IPS-11a (cell line): ENCODE measurements around the gene SEMA4C.

Experiments
- H3K4me3 ChIP-seq: one replicate; pipeline ENCODE4 v1.5.1; 2013; ENCODE audit warnings: low read depth, low read length, control low read depth

The SEMA4C gene, protein sequence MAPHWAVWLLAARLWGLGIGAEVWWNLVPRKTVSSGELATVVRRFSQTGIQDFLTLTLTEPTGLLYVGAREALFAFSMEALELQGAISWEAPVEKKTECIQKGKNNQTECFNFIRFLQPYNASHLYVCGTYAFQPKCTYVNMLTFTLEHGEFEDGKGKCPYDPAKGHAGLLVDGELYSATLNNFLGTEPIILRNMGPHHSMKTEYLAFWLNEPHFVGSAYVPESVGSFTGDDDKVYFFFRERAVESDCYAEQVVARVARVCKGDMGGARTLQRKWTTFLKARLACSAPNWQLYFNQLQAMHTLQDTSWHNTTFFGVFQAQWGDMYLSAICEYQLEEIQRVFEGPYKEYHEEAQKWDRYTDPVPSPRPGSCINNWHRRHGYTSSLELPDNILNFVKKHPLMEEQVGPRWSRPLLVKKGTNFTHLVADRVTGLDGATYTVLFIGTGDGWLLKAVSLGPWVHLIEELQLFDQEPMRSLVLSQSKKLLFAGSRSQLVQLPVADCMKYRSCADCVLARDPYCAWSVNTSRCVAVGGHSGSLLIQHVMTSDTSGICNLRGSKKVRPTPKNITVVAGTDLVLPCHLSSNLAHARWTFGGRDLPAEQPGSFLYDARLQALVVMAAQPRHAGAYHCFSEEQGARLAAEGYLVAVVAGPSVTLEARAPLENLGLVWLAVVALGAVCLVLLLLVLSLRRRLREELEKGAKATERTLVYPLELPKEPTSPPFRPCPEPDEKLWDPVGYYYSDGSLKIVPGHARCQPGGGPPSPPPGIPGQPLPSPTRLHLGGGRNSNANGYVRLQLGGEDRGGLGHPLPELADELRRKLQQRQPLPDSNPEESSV

DNA sequence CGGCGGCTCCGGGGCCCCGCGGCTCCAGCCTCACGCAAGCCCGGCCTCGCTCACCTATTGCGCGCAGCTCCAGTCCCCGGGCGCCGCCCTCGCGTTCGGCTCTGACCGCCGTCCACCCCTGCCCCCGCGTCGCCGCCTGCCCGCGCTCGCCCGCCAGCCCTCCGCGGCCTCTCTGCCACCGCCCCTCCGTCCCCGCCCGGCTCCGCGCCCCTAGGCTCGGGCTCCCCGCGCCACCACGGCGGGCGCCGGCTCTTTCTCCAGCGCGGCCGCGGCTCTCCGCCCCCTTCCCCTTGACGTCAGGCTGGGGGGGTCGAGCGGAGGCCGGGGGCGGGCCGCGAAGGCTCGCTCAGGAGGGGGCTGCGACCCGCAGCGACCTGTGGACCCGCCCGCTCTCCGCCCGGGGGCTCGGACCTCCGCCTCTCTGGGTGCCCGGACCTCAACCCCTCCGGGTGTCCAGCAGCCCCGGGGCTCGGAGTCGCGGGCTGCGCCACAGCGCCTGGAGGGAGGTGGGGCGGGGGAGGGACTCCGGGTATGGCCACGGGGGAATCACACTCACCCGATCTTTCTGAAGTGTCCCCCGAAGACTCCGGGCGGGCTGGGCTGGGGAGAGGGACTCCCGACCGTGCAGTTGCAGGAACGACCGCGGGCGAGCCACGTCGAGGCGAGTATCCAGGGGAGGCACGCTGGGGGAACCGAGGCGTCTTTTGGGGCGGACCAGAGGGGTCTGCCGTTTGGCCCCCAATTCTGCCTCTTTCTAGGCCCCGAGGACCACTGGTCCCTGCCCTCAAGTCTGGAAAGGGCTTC, at the start of gene SEMA4C:
Gene SEMA4C (minus strand): TSS at position 259 of the 804 bp plus-strand sequence. CDS start 2,194 bp downstream, outside the sequence.
- H3K4me3 ChIP-seq: peak within 1 kb of the TSS; percentile 74

DNA sequence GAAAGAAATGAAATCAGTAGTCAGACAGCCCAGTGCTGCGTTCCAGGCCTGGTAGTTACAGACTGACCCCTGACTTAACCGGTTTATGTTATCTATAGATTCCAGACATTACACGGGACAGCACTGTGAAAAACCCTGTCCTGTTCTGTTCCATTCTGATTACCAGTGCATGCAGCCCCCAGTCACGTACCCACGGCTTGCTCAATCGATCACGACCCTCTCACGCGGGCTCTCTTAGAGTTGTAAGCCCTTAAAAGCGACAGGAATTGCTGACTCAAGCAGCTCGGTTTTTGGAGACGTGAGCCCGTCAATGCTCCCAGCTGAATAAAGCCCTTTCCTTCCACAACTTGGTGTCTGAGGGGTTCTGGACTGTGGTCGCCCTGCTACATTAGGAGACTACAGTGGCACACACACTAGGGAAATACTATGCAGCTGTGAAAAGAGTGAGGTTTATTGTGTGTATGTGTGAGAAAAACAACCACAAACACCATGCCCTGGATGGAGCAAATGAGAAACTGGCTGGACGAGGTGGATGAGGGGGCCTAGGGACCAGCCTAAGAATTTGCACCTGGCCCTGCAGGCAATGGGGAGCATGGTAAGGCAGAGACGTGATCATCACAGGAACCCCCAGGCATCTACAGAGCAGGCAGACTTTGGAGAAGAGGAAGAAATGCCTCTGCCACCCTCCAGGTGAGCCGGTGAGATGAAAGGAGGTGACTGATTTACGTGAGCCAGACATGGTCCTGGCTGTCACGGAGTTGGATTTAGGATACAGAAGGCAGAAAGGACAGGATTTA, 49.1 kb upstream of the SEMA4C start:
- H3K4me3 ChIP-seq: no peak overlapping the region

DNA sequence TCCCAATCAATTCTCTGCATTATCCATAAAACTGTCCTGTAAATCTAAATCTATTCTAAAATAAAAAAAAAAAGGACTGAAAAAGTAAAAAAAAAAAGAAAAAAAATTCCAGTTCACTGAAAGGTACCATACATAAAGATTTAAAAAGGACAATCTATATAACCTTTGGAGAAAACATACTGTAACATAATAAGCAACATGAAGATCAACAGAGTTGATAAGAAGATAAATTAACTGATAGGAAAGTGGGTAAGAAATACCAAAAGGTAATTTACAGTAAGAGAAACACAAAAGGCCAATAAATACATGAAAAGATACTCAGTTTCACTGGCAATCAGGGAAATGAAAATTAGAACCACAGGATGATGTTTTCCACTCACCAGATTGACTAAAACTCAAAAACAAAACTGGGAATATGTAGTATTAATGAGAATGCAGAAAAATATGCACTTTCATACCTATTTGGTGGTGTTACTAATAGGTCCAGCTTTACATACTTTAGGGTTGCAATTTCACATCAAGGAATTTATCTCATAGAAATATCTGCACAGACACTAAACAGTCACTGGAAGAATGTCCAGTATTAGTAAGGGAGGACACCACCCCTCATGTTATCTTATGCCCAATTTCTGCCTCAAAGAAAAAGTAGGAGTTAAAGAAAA, 48.3 kb upstream of the SEMA4C start:
- no peak overlapping the region for H3K4me3 ChIP-seq

DNA sequence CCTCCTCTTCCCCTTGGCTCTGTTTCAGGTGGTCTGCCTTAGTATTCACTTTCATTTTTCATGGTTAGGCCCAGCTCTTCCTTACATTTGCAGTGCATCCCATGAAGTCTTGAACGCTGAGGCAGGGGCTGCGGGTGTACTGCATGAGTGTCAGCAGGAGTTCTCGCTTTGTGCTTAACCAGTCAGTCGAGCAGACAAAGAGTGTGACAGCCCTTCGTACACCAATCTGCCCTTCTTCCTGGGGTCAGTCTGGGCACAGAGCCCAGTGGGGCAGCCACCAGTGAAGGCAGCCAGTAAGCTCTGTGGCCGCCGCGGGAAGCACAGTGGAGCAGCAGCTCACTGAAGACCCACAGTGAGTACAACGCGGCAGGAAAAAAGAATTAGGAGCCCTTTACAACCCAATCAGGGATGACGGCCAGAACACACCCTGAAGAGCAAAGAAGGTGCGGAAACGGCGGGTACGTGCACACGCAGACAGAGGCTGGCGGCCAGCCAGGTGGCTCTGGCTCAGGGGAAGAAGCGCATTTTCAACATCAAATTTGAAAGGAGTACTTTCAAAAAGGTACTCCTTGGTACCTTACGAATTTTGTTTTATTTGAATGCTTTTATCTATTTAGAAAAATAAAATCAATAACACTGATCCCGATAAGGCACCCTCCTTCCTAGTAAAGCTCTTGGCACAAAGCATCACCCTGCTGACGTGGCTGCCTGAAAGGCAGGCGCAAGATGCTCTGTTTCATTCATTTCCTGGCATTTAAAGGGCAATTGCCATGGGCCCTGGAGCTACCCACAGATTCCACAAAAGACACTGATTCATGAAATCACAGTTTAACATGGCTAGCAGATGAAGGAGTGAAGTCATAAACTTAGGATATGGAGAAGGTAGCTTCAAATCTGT, 47.0 kb upstream of the SEMA4C start:
- no peak overlapping the region for H3K4me3 ChIP-seq

DNA sequence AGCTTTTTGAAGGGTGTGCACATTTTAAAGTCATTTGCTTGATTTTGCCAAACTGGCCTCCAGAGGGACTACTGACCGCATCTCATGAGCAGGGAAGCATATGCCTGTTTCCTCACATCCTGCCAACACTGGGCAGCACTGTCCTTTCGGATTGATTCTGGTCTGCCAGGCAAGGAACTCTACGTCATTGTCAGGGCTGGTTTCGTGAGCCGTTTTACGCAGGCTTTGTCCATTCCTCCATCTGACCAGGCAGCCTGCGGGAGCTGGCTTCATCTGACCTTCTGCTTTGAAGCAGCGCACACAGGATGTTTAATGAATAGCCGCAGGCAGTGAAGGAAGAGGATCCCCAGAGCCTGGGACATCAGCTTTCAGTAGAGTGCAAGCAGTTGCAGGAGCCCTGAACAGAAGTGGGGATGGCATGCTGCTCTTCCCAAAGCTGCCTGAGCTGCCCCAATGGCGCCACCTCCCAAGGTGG, 46.3 kb upstream of the SEMA4C start:
- H3K4me3 ChIP-seq: no peak overlapping the region

DNA sequence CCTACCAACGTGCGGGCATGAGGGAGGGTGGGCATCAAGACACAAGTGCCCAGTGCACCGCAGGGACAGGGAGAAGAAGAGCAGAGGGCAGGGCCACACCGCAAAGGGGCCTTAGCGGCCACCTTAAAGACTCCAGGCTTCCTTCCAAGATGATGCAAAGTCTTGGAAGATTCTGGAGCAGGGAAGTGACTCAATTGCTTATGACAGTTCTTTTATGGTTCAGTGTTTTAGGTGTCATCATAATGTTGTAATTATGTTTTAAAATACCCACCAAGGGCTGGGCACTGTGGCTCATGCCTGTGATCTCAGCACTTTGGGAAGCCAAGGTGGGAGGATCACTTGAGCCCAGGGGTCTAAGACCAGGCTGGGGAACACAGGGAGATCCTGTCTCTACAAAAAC, 44.5 kb upstream of the SEMA4C start:
- H3K4me3 ChIP-seq: no peak overlapping the region

DNA sequence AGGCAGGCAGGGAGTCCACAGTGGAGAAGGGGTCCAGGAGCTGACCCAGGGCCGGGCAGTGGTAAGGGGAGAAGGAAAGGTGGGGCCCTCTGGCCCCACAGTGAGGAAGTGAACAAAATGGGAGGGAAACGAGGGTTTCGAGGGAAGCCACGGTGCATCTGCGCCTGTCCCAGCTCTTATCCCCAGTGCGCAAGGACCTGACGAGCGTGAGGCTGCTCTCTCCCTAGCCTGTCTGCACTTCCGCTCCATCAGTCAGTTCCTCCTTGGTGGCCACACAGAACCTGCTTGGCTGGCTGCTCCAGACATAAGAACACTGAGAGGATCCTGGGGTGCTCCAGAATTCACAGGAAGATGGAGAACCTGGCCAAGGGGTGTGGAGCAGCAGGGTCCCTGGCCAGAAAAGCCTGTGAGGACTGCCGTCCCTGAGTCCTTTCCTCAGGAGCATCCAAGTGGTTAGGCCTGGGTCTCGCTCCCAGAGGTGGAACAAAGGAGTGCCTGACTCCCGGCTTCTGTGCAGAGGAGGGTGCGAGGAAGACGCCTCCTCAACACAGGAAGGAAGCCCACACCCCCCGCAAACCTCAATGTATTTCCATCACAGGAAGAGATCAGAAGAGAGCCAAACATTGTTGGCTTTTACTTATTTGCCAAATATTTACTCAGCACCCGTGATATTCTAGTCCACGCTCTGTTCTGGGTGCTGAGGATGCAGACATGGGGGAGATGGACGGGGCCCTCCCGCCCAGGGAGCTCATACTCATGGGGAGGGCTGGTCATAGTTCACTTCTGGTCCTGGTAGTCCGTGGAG, 43.7 kb upstream of the SEMA4C start:
- no peak overlapping the region for H3K4me3 ChIP-seq

DNA sequence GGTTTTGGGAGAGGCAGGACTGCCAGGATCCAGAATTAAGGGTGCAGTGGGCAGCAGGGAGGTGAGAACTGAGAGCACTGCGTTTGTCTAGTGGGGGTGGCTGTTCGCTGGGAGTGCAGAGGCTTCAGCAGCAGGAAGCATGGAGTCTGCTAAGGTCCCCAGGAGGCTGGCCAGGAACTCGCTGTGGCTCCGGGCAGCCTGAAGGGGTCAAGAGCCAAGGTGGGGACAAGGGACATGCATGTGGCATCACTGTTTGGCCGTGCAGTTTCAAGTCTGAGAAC, 43.2 kb upstream of the SEMA4C start:
- H3K4me3 ChIP-seq: no peak overlapping the region

DNA sequence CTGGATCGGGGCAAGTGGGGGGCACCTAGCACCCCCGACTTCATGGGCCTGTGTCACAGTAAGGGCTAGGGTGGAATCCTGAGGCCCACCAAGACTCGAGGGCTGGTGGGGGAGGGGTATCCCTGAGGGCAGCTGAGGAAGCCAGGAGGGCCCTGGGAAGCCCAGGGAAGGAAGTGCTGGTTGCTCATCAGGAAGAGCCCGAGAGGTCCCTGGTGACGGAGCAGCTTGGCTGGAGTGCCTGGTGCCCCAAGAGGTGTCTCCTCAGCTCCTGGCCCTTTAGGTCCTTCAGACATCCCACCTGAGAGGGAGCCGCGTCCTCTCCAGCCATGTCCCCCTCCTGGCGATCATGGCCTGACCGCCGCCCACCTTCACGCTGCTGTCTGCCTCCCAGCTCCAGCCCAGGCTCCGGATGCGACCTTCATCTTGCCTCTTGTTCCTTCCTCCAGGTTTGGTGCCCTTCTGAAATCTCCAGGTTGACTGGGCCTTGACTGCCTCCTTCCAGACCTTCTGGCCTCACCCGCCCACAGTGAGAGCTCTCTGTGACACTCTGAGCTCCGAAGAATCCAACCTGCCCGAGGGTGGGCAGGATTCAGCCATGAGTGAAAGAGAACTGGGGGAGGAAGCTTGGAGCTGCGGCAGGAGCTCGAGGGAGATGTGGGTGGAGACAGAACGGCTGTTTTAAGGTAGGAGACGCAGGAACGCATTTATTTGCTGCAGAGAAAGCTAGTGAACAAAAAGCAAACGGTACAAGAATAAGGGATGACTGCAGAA, 42.7 kb upstream of the SEMA4C start:
- no peak overlapping the region for H3K4me3 ChIP-seq

DNA sequence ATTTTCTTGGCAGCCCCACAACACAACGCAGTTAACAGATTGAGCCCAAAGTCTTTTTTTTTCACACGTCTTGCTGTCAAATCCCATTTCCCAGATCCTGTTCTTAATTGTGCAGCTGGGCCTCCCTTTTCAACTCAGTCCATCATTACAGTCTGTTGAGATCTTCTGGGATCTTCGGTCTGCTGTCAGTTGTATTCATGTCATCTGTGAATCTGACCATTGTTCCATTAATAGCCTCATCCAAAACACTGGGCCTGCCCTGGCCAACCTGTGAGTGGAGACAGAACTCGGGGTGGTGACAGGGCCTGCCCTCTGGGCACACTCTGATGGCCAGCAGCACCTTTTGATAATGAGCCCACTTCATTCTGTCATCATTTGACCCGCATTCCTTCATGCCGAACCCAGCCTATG, 39.7 kb upstream of the SEMA4C start:
- no peak overlapping the region for H3K4me3 ChIP-seq

DNA sequence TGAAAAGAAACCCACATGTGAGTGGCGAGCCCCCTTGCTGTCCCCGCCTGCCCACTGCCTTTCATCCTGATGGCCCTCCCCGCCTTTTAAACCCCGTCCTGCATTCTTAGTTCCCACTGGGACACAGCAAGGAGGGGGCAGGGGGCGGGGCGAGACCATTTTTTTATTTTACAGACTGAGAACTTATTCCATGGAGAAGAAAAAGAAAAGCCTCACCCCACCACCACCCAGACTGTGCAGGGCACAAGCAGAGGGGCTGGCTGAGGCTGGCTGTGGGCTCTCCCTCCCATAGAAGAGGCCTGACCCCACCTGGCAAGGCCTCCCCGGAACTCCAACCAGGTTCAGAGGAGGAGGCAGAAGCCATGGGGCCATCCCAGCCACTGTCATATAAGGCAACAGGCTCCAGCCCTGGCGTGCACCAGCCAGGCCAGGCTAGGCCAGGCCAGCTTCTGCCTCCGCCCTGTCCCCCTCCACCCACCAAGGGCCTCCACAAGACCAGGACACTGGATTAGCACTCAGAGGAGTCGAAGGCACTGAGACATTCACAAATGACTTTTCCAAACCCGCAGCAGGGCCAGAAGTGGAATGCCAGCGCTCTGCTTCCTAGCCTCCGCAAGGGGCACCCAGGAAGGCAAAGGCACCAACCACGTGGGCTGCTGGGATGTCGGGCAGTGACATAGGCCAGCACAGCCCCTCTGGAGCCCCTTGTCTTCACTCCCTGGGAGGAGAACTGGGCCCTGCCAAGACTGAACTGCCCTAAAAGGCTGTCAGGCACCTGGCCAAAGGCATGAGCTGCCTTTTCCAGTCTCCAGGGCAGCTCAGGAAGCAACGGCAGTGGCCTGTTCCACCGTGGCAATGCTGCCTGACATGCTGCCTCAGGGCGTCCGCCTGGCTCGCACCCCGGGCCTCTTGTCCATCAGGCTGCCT, 37.5 kb upstream of the SEMA4C start:
- H3K4me3 ChIP-seq: no peak overlapping the region

DNA sequence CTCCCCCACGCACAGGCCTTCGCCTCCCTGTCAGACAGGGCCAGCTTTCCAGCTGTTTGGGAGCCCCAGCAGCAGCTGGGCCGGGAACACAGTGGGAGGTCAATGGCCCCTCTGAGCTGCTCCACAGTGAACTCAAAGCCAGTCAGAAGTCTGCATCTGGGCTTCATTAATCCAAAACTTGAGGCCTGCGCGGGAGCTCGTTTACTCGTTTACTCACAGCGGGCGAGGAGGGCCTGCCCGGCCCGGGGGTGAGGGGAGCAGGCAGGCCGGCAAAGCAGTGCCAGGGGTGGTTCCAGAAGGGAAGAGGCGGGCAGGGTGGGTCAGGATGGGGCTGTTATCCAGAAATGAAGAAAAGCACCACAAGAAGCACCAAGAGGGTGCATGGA, 36.8 kb upstream of the SEMA4C start:
- no peak overlapping the region for H3K4me3 ChIP-seq

DNA sequence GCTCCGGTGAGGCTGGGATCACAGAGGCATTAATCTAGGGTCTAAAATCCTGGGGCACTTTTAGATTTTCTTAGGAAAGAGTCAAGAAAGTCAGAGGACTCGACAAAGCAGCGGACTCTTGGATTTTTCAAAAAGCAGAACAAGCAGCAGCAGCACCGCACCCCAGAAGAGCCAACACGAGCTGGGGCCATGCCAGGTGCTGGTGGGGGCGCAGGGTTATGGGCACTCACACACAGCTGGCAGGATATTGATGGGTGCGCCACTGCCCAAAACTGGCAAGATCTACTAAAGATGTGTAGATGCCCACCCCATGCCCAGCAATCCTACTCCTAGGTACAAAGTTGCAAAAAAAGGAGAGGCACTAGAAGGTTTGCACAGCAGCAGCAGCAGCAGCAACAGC, 33.9 kb upstream of the SEMA4C start:
- no peak overlapping the region for H3K4me3 ChIP-seq

DNA sequence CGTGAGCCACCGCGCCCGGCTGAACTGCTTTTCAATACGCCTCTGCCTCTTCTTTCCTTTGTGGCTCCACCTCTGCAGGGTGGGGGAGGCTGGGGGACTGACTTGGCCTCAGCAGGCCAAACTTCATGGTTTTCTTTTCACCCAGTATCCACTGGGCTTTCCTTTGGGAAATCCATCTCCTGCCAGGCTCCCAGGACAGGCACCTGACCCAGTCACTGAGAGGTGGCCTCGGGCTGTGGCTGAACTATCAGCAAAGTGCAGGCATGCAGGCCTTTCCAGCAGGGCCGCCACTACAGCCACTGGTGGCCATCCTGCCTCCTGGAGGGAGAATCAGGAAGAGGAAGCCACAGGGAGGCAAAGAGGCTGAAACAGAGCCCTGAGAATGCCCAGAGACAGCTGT, 33.4 kb upstream of the SEMA4C start:
- H3K4me3 ChIP-seq: no peak overlapping the region

DNA sequence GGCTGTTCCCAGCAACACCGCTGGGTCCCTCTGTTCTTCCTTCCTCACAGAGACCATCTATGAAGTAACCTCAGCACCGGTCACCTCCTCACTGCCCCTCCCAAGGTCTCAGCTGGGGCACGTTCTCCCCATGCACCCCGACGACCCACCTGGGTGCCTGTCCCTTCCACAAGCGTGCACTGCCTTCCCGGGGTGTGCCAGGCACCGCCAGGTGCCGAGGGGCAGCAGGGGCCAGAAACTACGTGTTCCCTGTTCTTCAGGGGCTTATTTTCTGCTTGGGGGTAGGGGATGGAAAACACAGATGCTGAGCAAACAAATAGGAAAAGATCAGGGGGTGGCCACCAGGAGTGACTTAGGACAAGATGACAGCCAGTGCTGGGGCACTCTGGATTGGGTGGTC, 30.4 kb upstream of the SEMA4C start:
- no peak overlapping the region for H3K4me3 ChIP-seq

DNA sequence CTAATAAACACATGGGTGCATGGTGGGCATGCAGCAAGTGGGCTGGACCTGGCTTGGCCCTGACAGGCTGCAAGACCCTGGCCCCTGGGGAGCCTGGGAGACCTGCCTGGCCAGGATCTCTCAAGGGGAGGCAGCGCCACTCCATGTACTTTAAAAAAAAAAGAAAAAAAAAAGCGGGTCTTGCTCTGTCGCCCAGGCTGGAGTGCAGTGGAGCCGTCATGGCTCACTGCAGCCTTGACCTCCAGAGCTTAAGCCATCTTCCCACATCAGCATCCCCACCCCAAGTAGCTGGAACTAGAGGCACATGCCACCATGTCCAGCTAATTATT, 29.5 kb upstream of the SEMA4C start:
- H3K4me3 ChIP-seq: no peak overlapping the region
